Mesenchymal stem cell (in vitro differentiated cells and primary cell): ENCODE results near the gene SAMD1.
A peak's percentile ranks its signal among the peaks of the same experiment; 100 is the strongest.
"Not testable (repeated sequence)": the region's sequence is repeated elsewhere in the genome, so short reads cannot be mapped to it uniquely, and the experiment has no call there.

Experiments used
- DNase-seq: peaks from one replicate; pipeline ENCODE4 v3.0.0-alpha.2; 2013
- H2AFZ ChIP-seq: one replicate; pipeline ENCODE4 v1.6.1; 2013; ENCODE audit warnings: low read depth, mild to moderate bottlenecking, control low read depth, inconsistent platforms, low read length, moderate library complexity
- H2AK5ac ChIP-seq: 2 replicates; pipeline ENCODE4 v1.6.1; 2013; ENCODE audit warnings: low read length, moderate library complexity, mild to moderate bottlenecking, inconsistent platforms; ENCODE audit not compliant: severe bottlenecking
- H2BK120ac ChIP-seq: one replicate; pipeline ENCODE4 v1.6.1; 2013; ENCODE audit warnings: low read depth, mild to moderate bottlenecking, inconsistent platforms, low read length, moderate library complexity
- H2BK12ac ChIP-seq, 2 experiments: one replicate each; pipeline ENCODE4 v1.6.1; 2013; ENCODE audit warnings: inconsistent platforms in 2 of 2, low read length in 2 of 2, mild to moderate bottlenecking in 2 of 2, moderate library complexity in 2 of 2, control low read depth in 1 of 2
- H2BK15ac ChIP-seq: one replicate; pipeline ENCODE4 v1.6.1; 2013; ENCODE audit warnings: mild to moderate bottlenecking, low read depth, inconsistent platforms; ENCODE audit not compliant: poor library complexity, severe bottlenecking
- H2BK5ac ChIP-seq: 2 replicates; pipeline ENCODE4 v1.6.1; 2013; ENCODE audit warnings: low read depth, mild to moderate bottlenecking, low read length, control low read depth, inconsistent platforms; ENCODE audit not compliant: poor library complexity, severe bottlenecking
- H3K14ac ChIP-seq, 2 experiments: one replicate each; pipeline ENCODE4 v1.6.1; 2013; ENCODE audit warnings: inconsistent platforms in 2 of 2, low read length in 2 of 2, control low read depth in 1 of 2, mild to moderate bottlenecking in 1 of 2, moderate library complexity in 1 of 2
- H3K18ac ChIP-seq, 2 experiments: one replicate each; pipeline ENCODE4 v1.6.1; 2013; ENCODE audit warnings: inconsistent platforms in 2 of 2, low read length in 2 of 2, control low read depth in 1 of 2, low read depth in 1 of 2, mild to moderate bottlenecking in 1 of 2
- H3K23ac ChIP-seq, 2 experiments: one replicate each; pipeline ENCODE4 v1.6.1; 2013; ENCODE audit warnings: inconsistent platforms in 2 of 2, low read length in 2 of 2, mild to moderate bottlenecking in 2 of 2, moderate library complexity in 2 of 2, control low read depth in 1 of 2
- H3K27ac ChIP-seq: 2 replicates; pipeline ENCODE4 v1.5.1; 2013; ENCODE audit warnings: mild to moderate bottlenecking, moderate library complexity, low read length, control low read depth, inconsistent platforms; ENCODE audit not compliant: poor library complexity, severe bottlenecking
- H3K27me3 ChIP-seq, 2 experiments: 2 replicates each; pipeline versions ENCODE4 v1.6.1 to v1.7.0; 2013; ENCODE audit warnings: low read length in 2 of 2, mild to moderate bottlenecking in 2 of 2, moderate library complexity in 2 of 2, control low read depth in 1 of 2, inconsistent platforms in 1 of 2; ENCODE audit not compliant: control insufficient read depth in 1 of 2, insufficient read depth in 1 of 2
- H3K36me3 ChIP-seq, 2 experiments: 2 replicates each; pipeline versions ENCODE4 v1.6.1 to v1.7.0; 2013; ENCODE audit warnings: low read length in 2 of 2, control low read depth in 1 of 2, inconsistent platforms in 1 of 2, low read depth in 1 of 2, mild to moderate bottlenecking in 1 of 2; ENCODE audit not compliant: insufficient read depth in 2 of 2, control insufficient read depth in 1 of 2
- H3K4ac ChIP-seq, 2 experiments: one replicate each; pipeline ENCODE4 v1.6.1; 2013; ENCODE audit warnings: inconsistent platforms in 2 of 2, low read length in 2 of 2, mild to moderate bottlenecking in 2 of 2, moderate library complexity in 2 of 2, control low read depth in 1 of 2, low read depth in 1 of 2
- H3K4me1 ChIP-seq: 2 replicates; pipeline ENCODE4 v1.6.1; 2013; ENCODE audit warnings: low read depth, low read length, control low read depth; ENCODE audit not compliant: control insufficient read depth, insufficient read depth
- H3K4me2 ChIP-seq: 2 replicates; pipeline ENCODE4 v1.6.1; 2013; ENCODE audit warnings: low read length, mild to moderate bottlenecking, inconsistent platforms; ENCODE audit not compliant: poor library complexity, severe bottlenecking
- H3K4me3 ChIP-seq, 2 experiments: 2 replicates each; pipeline versions ENCODE4 v1.5.1 to v1.7.0; 2013; ENCODE audit warnings: low read length in 2 of 2, mild to moderate bottlenecking in 2 of 2, control low read depth in 1 of 2, low read depth in 1 of 2; ENCODE audit not compliant: insufficient read depth in 1 of 2
- H3K79me1 ChIP-seq: replicated peaks from 2 replicates; pipeline ENCODE4 v1.6.1; 2013; ENCODE audit warnings: mild to moderate bottlenecking, control low read depth, low read length, inconsistent platforms; ENCODE audit not compliant: poor library complexity, severe bottlenecking
- H3K9ac ChIP-seq: 2 replicates; pipeline ENCODE4 v1.7.0; 2013; ENCODE audit warnings: mild to moderate bottlenecking, low read length, moderate library complexity
- H3K9me3 ChIP-seq: 2 replicates; pipeline ENCODE4 v1.7.0; 2013; ENCODE audit warnings: mild to moderate bottlenecking, low read length; ENCODE audit not compliant: control insufficient read depth
- H4K8ac ChIP-seq: one replicate; pipeline ENCODE4 v1.6.1; 2013; ENCODE audit warnings: inconsistent platforms, mild to moderate bottlenecking, low read length, moderate library complexity
- H4K91ac ChIP-seq: one replicate; pipeline ENCODE4 v1.6.1; 2013; ENCODE audit warnings: mild to moderate bottlenecking, low read length, inconsistent platforms
- WGBS: methylation state at CpG from one replicate; pipeline ENCODE4 v1.1.7; 2013; ENCODE audit warnings: mixed read lengths; 5-methylcytosine and 5-hydroxymethylcytosine counted together

SAMD1 gene

DNA sequence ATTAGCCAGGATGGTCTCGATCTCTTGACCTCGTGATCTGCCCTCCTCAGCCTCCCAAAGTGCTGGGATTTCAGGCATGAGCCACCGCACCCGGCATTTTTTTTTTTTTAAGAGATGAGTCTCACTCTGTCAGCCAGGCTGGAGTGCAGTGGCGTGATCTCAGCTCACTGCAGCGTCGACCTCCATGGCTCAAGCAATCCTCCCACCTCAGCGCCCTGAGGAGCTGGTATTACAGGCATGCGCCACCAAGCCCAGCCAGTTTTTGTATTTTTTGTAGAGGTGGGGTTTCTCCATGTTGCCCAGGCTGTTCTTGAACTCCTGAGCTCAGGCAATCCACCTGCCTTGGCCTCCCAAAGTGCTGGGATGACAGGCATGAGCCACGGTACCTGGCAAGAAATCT lies 42.7 kb downstream of the SAMD1 start:
- H3K23ac ChIP-seq, H3K4me3 ChIP-seq, H3K27ac ChIP-seq, DNase-seq, H3K9me3 ChIP-seq, H2AK5ac ChIP-seq, H2BK120ac ChIP-seq, H2BK12ac ChIP-seq, H3K4me2 ChIP-seq, H3K14ac ChIP-seq, H3K27me3 ChIP-seq, H3K4me1 ChIP-seq, H3K18ac ChIP-seq, H4K8ac ChIP-seq, H3K79me1 ChIP-seq, H2BK5ac ChIP-seq, H3K9ac ChIP-seq, H3K4ac ChIP-seq, H2AFZ ChIP-seq, H2BK15ac ChIP-seq, H4K91ac ChIP-seq: not testable (repeated sequence)
- peaks cover 0 to 19% of the 10 kb centered on the region in 2 experiments for H3K36me3 ChIP-seq
- 97% methylated on average over 9 of the region's 10 CpGs for WGBS

DNA sequence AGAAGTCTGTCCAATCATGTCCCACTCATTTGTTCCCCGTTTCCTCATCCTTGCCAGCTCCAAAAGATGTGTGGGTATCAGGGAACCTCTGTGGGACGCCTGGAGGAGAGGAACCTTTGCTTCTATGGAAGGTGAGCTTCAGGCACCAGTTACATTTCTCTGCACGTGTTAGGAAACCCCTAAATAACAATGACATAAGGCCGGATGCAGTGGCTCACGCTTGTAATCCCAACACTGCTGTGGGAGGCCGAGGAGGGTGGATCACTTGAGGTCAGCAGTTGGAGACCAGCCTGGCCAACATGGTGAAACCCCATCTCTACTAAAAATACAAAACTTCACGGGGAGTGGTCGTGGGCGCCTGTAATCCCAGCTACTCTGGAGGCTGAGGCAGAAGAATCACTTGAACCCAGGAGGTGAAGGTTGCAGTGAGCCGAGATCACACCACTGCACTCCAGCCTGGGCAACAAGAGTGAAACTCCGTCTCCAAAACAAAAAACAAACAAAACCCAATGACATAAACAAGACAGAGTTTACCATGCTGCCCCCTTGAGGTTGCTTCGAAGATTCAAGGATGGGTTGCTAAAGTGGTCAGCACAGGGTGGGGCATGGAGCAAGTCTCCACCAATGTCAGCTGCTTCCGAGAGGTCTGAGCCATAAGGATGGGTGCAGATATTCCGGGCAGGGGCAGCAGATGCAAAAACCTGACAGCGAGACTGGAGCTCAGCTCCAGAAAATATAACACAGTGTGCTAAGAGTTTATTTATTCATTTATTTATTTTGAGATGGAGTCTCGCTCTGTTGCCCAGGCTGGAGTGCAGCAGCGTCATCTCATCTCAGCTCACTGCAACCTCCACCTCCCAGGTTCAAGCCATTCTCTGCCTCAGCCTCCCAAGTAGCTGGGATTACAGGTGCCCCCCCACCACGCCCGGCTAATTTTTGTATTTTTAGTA lies 47.6 kb downstream of the SAMD1 start:
- Histone ChIP-seq H3K4me3 (peak overlapping the region in 1 of 2 experiments; percentile 45), H3K9ac (peak overlapping the region; percentile 69), H3K36me3 (peaks cover 0 to 14% of the 10 kb centered on the region in 2 experiments), H3K18ac (peak overlapping the region in 1 of 2 experiments; percentile 34)
- not testable (repeated sequence) for H3K27me3 ChIP-seq, H3K4me2 ChIP-seq, H3K14ac ChIP-seq, H2AK5ac ChIP-seq, H2AFZ ChIP-seq, H2BK5ac ChIP-seq, H4K8ac ChIP-seq, H3K27ac ChIP-seq, H2BK120ac ChIP-seq, H3K79me1 ChIP-seq, H2BK12ac ChIP-seq, H3K23ac ChIP-seq, H3K4me1 ChIP-seq, H2BK15ac ChIP-seq, H3K4ac ChIP-seq, H3K9me3 ChIP-seq, H4K91ac ChIP-seq
- WGBS, result 82% methylated on average over 18 of the region's 19 CpGs
- DNase-seq, result peak; percentile 91

DNA sequence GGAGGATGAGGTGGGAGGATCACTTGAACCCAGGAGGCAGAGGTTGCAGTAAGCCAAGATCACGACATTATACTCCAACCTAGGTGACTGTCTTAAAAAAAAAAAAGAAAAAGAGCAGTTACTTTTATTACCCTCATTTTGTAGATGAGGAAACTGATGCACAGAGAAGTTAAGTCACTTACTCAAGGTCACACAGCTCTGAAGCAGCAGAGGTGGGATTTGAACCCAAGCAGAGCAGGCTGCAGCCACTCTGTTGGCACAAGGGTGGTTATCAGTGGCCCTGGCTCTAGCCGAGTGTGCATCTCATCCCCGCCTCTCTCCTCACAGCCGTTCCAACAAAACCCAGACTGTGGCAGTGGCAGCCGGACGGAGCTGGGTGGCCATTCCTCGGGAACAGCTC lies 51.4 kb downstream of the SAMD1 start:
- Histone ChIP-seq H3K27ac (no peak overlapping the region), H3K4ac (no peak overlapping the region), H2AK5ac (no peak overlapping the region), H3K18ac (no peak overlapping the region), H3K14ac (no peak overlapping the region), H2AFZ (no peak overlapping the region), H3K4me1 (no peaks in the 10 kb centered on the region), H2BK15ac (no peak overlapping the region), H2BK12ac (no peak overlapping the region), H2BK5ac (no peak overlapping the region), H4K91ac (no peak overlapping the region), H3K23ac (no peak overlapping the region), H3K9me3 (no peaks in the 10 kb centered on the region), H3K27me3 (peaks cover 0 to 4% of the 10 kb centered on the region in 2 experiments), H3K79me1 (no peaks in the 10 kb centered on the region), H4K8ac (no peak overlapping the region), H3K9ac (no peak overlapping the region), H3K4me2 (no peak overlapping the region), H3K36me3 (peaks cover 0 to 9% of the 10 kb centered on the region in 2 experiments), H2BK120ac (no peak overlapping the region), H3K4me3 (no peak overlapping the region)
- 94% methylated on average over 6 of the region's 7 CpGs for WGBS
- no peak for DNase-seq
